Glomerular endothelial cell (primary cell): Measurements from ENCODE around the gene MCUB. TPM values are rescaled to one million over a fixed set of nuclear protein-coding genes. Genes with fewer than 3 reads are reported as not detected.
A peak's percentile ranks its signal among the peaks of the same experiment; 100 is the strongest.
"Not testable (repeated sequence)": the region's sequence is repeated elsewhere in the genome, so short reads cannot be mapped to it uniquely, and the experiment has no call there.

ENCODE experiments used
- DNase-seq: peaks from one replicate; pipeline ENCODE4 v3.0.0-alpha.2; 2011; ENCODE audit warnings: low read depth, low spot score; ENCODE audit errors: extremely low read depth
- total RNA-seq: library from RNA; depleted of rRNA; stranded (reverse); fragments of >200 nt; gene quantifications from 2 replicates; pipeline ENCODE4 v1.2.3, GENCODE V29; 2015

MCUB gene
- 59.2 and 109 TPM in 2 replicates for total RNA-seq

GRCh38 chr4:109559983-109560686, at the start of gene MCUB:
Gene MCUB (plus strand): TSS chr4:109560246. CDS start chr4:109560338, 92 bp downstream.
- DNase-seq: no peak

GRCh38 chr4:109510687-109511086, 49.4 kb upstream of the MCUB start:
- no peak for DNase-seq

GRCh38 chr4:109511414-109511813, 48.6 kb upstream of the MCUB start:
- DNase-seq: no peak

GRCh38 chr4:109513368-109513767, 46.7 kb upstream of the MCUB start:
- not testable (repeated sequence) for DNase-seq

GRCh38 chr4:109532182-109532581, 27.9 kb upstream of the MCUB start:
- DNase-seq: no peak

GRCh38 chr4:109545401-109545800, 14.6 kb upstream of the MCUB start:
- DNase-seq: no peak

- no peak for DNase-seq
Observed at GRCh38 chr4:109547394-109547793, 12.7 kb upstream of the MCUB start.

- DNase-seq: peak; percentile 85
Observed at GRCh38 chr4:109548655-109549054, 11.4 kb upstream of the MCUB start.

GRCh38 chr4:109552237-109552636, 7.8 kb upstream of the MCUB start:
- no peak for DNase-seq

- no peak for DNase-seq
Observed at GRCh38 chr4:109553130-109553529, 6.9 kb upstream of the MCUB start.

- no peak for DNase-seq
Observed at GRCh38 chr4:109554971-109555370, 5.1 kb upstream of the MCUB start.

GRCh38 chr4:109557433-109557832, 2.6 kb upstream of the MCUB start:
- DNase-seq: no peak

GRCh38 chr4:109558095-109558494, 2.0 kb upstream of the MCUB start:
- DNase-seq: not testable (repeated sequence)

- DNase-seq: no peak
Observed at GRCh38 chr4:109559625-109559982, 442 bp upstream of the MCUB start.

GRCh38 chr4:109560687-109561461, 828 bp downstream of the MCUB start:
- no peak for DNase-seq

- no peak for DNase-seq
Observed at GRCh38 chr4:109562457-109563239, 2.6 kb downstream of the MCUB start.

- DNase-seq: no peak
Observed at GRCh38 chr4:109571494-109571893, 11.4 kb downstream of the MCUB start.

- no peak for DNase-seq
Observed at GRCh38 chr4:109572154-109572553, 12.1 kb downstream of the MCUB start.

GRCh38 chr4:109574443-109574850, 14.4 kb downstream of the MCUB start:
- no peak for DNase-seq

- DNase-seq: no peak
Observed at GRCh38 chr4:109574931-109575804, 15.1 kb downstream of the MCUB start.
